SJCRH30 (cell line): ENCODE measurements around the gene USP4. TPM values are rescaled to one million over a fixed set of nuclear protein-coding genes. Genes with fewer than 3 reads are reported as not detected.
"Not testable (repeated sequence)": the region's sequence is repeated elsewhere in the genome, so short reads cannot be mapped to it uniquely, and the experiment has no call there.

Source experiments
- DNase-seq, 2 experiments: peaks; one replicate each; pipeline ENCODE4 v3.0.0-alpha.2; 2015 to 2020
- H3K27ac ChIP-seq: fragments of 250-450 bp; sonication (Bioruptor Pico); 2 replicates; pipeline ENCODE4 v1.5.1; 2020; ENCODE audit warnings: mild to moderate bottlenecking, moderate library complexity
- H3K27me3 ChIP-seq: fragments of 250-450 bp; sonication (Bioruptor Pico); 2 replicates; pipeline ENCODE4 v1.5.1; 2020; ENCODE audit warnings: mild to moderate bottlenecking, moderate library complexity
- H3K36me3 ChIP-seq: fragments of 250-450 bp; sonication (Bioruptor Pico); 2 replicates; pipeline ENCODE4 v1.5.1; 2020; ENCODE audit warnings: mild to moderate bottlenecking, moderate library complexity
- H3K4me1 ChIP-seq: fragments of 250-450 bp; sonication (Bioruptor Pico); 2 replicates; pipeline ENCODE4 v1.5.1; 2020; ENCODE audit warnings: mild to moderate bottlenecking, moderate library complexity
- H3K4me3 ChIP-seq: fragments of 250-450 bp; sonication (Bioruptor Pico); 2 replicates; pipeline ENCODE4 v1.5.1; 2020; ENCODE audit warnings: mild to moderate bottlenecking, moderate library complexity
- H3K9me3 ChIP-seq: fragments of 250-450 bp; sonication (Bioruptor Pico); replicated peaks from 2 replicates; pipeline ENCODE4 v1.5.1; 2020; ENCODE audit warnings: mild to moderate bottlenecking, moderate library complexity
- total RNA-seq: library from RNA; depleted of rRNA; stranded (reverse); fragments of >200 nt; shearing (Covaris generic); gene quantifications from 2 replicates; pipeline ENCODE4 v1.2.3, GENCODE V29; 2014; rRNA removed

The USP4 gene
- total RNA-seq, 1 experiment from 2014 or later = 10.5 TPM

DNA sequence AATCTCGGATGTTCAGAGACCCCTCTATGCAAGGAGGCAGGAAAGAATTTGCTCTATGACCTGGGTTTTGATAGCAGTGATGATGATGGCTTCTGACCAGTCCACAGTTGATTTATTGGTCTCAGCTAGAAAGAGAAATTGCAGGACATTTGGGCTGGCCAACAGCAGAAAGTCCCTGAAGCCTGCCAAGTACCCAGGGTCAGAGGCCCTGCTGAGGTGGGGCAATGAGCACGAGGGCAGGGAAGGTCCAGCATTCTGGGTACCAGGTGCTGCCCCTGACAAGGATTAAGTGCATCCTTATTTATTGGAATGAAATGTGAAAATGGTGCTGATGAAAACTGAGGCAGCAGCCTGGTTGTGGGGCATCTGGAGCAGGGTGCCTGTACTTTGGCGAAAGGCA is 82.7 kb downstream of the USP4 start:
- H3K4me3 ChIP-seq = no peak overlapping the region
- no peak overlapping the region for H3K27ac ChIP-seq
- no peaks in the 10 kb centered on the region for H3K4me1 ChIP-seq
- no peaks in the 10 kb centered on the region for H3K9me3 ChIP-seq
- no peak for DNase-seq
- no peaks in the 10 kb centered on the region for H3K36me3 ChIP-seq
- no peaks in the 10 kb centered on the region for H3K27me3 ChIP-seq

DNA sequence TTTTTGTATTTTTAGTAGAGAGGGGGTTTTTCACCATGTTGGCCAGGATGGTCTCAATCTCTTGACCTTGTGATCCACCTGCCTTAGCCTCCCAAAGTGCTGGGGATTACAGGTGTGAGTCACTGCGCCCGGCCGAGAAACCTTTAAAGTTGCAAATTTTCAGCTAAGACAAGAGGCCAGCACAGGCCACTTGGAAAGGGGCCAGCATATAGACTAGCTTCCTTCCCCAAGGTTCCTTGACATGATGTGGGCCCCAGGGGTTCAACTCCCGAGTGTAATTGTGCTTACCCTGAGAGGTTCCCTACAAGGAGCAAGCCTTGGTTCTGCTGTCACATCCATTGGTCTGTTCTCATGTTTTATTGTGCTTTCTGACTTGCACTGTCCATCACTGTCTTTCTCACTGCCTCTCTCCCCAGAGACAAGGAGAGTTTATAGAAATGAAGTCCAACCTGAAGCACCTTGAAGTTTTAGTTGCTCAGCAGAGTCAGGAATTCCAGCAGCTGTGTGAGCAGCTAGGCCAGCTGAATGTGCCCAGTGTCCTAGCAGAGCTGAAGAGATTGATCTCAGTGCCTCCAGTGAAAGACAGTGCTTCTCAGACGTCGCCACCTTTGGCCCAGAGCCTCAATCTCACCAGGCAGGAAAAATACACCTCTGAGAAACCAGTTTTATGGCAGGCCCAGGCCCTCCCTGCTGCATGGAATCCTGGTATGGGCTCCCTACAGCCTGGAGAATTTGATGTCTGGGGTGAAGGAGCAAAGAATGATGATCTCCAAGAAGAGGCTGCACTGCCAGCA is 83.9 kb downstream of the USP4 start:
- Histone ChIP-seq H3K9me3 (no peaks in the 10 kb centered on the region), H3K27me3 (no peaks in the 10 kb centered on the region), H3K4me1 (no peaks in the 10 kb centered on the region), H3K36me3 (no peaks in the 10 kb centered on the region), H3K27ac (no peak overlapping the region), H3K4me3 (no peak overlapping the region)
- DNase-seq = no peak

DNA sequence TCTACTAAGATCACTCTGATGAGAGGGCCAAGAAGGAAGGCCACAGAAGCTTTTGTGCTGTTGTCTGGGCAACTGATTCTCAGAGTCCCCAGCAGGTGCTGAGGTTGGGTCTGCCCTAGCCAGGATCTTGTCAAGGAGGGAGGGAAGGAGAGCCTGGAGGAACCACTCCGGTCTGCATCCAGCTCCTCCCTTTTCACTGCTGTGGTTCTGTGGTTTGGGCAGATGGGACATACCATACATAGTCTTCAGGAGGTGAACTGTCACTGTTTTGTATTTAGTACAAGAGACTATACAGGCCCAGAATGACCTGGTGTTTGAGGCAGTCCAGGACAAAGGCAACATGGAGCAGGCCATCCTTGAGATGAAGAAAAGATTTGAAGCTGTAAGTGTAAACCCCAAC is 84.7 kb downstream of the USP4 start:
- Histone ChIP-seq H3K9me3 (no peaks in the 10 kb centered on the region), H3K4me1 (no peaks in the 10 kb centered on the region), H3K27me3 (no peaks in the 10 kb centered on the region), H3K27ac (no peak overlapping the region), H3K4me3 (no peak overlapping the region), H3K36me3 (no peaks in the 10 kb centered on the region)
- peak in 1 of 2 experiments; percentile 22 for DNase-seq

DNA sequence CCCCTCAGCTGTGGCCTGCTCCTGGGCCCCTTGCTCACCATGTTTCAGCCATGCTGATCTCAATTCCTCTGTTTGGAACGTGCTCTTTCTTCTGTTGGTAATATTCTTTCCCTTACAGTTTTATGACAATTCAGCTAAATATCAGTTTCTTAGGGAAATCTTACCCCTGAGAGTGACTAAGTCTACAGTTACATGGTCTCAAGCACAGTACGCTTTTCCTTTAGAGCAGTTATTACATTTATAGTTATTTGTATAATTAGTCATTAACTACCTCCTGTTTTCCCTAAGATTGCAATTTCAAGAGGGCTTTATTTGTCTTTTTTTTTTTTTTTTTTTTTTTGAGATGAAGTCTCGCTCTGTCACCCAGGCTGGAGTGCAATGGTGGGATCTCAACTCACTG is 86.3 kb downstream of the USP4 start:
- DNase-seq = no peak
- Histone ChIP-seq H3K27ac (no peak overlapping the region), H3K4me1 (no peaks in the 10 kb centered on the region), H3K4me3 (no peak overlapping the region), H3K36me3 (no peaks in the 10 kb centered on the region), H3K9me3 (no peaks in the 10 kb centered on the region), H3K27me3 (no peaks in the 10 kb centered on the region)

DNA sequence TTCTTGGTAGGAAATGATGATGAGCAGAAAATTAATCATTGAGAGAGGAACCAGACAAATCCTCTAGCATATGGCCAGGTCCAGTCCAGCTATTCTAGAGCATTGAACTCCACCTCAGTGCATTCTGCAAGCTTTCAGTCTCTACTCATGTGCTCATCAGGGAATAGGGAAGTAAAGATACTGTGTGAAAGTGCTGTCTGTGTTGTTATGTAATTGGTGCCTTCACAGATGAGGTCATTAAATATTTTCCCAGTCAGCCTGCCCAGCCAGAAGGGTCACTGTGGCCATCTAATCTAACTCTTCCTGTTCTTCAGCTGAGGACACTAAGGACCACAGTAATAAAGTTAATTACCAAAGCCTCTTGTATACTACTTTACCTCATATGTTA is 91.0 kb downstream of the USP4 start:
- H3K36me3 ChIP-seq = no peaks in the 10 kb centered on the region
- H3K9me3 ChIP-seq = no peaks in the 10 kb centered on the region
- DNase-seq = no peak
- no peaks in the 10 kb centered on the region; the same call in 1 of the 2 replicates for H3K4me1 ChIP-seq
- H3K4me3 ChIP-seq = no peak overlapping the region
- no peaks in the 10 kb centered on the region for H3K27me3 ChIP-seq
- H3K27ac ChIP-seq = no peak overlapping the region

DNA sequence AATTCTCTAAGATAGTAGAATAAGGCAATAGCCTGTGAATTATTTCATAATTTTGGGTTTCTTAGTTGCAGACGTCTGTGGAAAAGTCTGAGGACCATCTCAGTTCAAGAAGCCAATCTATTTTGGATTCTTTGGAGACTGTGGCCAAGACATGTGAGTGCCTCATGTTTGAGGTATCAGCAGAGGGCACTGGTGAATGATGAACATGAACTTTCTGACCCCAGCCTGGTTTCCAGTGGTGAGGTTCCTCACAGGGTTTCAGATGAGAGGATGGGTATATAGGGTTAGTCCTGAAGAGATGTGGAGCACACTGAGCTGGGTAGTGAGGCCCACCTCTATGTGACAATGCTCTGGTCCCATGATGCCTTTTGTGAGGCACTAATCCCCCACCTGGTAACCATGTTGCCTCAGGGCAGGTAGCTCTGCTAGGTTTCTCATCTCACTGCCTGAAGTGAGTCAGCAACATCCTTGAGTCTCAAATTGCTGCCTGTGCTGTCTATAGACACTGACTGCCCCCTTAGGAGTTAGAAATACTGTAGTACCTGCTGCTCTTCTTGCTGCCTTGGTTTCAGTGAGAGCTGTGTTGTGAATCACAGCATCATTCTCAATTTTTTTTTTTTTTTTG is 95.2 kb downstream of the USP4 start:
- no peaks in the 10 kb centered on the region for H3K36me3 ChIP-seq
- no peak overlapping the region for H3K4me3 ChIP-seq
- no peaks in the 10 kb centered on the region for H3K9me3 ChIP-seq
- peak in 1 of 2 experiments; percentile 17 for DNase-seq
- H3K4me1 ChIP-seq = no peaks in the 10 kb centered on the region; the same call in 1 of the 2 replicates
- no peak overlapping the region for H3K27ac ChIP-seq
- H3K27me3 ChIP-seq = no peaks in the 10 kb centered on the region

DNA sequence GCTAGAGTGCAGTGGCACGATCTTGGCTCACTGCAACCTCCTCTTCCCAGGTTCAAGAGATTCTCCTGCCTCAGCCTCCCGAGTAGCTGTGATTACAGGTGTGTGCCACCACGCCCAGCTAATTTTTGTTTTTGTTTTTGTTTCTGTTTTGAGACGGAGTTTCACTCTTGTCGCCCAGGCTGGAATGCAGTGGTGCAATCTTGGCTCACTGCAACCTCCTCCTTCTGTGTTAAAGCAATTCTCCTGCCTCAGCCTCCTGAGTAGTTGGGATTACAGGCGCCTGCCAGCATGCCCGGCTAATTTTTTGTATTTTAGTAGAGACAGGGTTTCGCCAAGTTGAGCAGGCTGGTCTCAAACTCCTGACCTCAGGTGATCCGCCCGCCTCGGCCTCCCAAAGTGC is 99.8 kb downstream of the USP4 start:
- not testable (repeated sequence) for DNase-seq, H3K36me3 ChIP-seq, H3K9me3 ChIP-seq, H3K4me3 ChIP-seq, H3K27ac ChIP-seq, H3K4me1 ChIP-seq, H3K27me3 ChIP-seq

DNA sequence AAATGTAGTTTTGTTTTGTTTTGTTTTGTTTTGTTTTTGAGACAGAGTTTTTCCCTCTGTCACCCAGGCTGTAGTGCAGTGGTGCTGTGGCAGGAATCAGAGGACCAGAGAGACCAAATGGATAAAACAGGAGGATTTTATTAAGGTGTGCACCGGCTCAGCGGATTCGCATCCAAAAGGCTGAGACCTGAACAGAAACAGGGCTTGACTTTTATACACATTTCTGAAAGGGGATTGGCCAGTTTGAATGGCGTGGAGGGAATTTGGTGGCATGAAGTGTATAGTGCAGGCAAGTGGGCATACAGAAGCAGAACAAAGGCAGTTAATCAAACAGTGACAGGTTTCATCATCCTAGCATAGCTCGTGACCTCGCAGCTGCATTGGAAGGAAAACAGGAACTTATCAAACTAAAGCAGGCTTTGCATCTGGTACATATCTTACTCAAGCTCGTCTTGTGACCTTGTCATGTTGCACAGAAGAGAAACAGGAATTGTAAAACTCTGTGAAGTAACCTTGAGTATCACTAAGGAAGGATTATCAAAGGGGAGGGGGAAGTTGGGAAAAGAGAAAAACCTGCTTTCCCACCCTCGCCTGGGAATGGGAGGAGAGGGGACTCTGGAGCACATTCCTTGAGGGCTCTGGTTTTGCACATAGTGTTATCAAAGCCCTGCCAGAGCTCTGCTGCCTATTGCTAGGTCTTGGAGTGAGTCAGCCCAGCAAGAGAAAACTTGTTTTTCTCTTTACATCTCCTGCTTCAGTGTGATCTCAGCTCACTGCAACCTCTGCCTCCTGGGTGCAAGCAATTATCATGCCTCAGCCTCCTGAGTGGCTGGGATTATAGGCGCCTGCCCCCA is 101.4 kb downstream of the USP4 start:
- no peak overlapping the region for H3K27ac ChIP-seq
- no peaks in the 10 kb centered on the region for H3K36me3 ChIP-seq
- peaks cover under 1% of the 10 kb centered on the region for H3K9me3 ChIP-seq
- no peak overlapping the region for H3K4me3 ChIP-seq
- H3K4me1 ChIP-seq = no peaks in the 10 kb centered on the region
- no peaks in the 10 kb centered on the region for H3K27me3 ChIP-seq
- DNase-seq = no peak

DNA sequence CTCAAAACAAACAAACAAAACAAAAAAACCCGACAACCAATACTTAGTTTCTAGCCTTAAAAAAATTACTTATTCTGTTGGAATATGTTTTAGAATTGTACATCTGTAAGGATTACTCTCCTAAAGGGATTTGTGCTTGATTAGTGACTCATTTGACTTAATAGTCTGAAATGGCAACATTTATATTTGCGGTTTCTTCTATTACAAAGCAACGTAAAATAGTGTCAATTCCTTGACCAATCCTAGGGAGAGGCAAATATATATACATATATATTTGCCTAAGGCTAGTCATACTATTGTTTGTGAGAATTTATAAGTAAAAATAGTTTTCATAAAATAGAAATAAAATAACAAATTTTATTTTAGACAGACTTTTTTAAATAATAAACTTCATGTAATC is 102.5 kb downstream of the USP4 start:
- Histone ChIP-seq H3K27me3 (no peaks in the 10 kb centered on the region), H3K9me3 (peaks cover 6% of the 10 kb centered on the region), H3K36me3 (no peaks in the 10 kb centered on the region), H3K4me3 (no peak overlapping the region), H3K27ac (no peak overlapping the region), H3K4me1 (no peaks in the 10 kb centered on the region)
- DNase-seq = no peak

DNA sequence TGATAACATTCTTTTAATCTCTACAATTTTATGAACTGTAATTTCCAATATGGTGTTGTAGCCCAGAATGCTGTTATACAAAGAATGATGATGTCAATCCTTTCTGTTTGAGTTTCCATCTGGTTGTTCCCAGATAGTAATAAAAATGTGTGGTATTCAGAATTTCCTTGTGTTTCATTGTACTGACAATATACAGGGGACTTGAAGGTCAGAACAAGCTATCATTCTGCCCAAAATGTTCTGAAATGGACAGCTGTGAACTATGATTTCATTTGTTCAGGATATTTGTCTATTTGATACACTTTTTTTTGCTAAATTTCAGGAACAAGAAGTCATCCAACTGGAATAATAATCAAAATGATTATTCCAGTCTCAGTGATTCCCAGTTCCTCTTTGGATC is 103.6 kb downstream of the USP4 start:
- no peak for DNase-seq
- no peak overlapping the region for H3K4me3 ChIP-seq
- no peaks in the 10 kb centered on the region for H3K4me1 ChIP-seq
- H3K27me3 ChIP-seq = no peaks in the 10 kb centered on the region
- H3K9me3 ChIP-seq = peaks cover 6% of the 10 kb centered on the region
- no peaks in the 10 kb centered on the region for H3K36me3 ChIP-seq
- no peak overlapping the region for H3K27ac ChIP-seq

DNA sequence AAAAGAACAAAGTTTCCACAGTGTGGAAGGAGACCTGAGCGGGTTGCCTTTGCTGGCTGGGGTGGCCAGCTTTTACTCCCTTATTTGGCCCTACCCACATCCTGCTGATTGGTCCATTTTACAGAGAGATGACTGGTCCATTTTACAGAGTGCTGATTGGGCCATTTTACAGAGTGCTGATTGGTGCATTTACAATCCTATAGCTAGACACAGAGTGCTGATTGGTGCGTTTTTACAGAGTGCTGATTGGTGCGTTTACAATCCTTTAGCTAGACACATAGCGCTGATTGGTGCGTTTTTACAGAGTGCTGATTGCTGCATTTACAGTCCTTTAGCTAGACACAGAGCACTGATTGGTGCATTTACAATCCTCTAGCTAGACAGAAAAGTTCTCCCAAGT is 111.0 kb downstream of the USP4 start:
- not testable (repeated sequence) for H3K9me3 ChIP-seq, H3K4me3 ChIP-seq, H3K36me3 ChIP-seq, DNase-seq, H3K27me3 ChIP-seq, H3K4me1 ChIP-seq, H3K27ac ChIP-seq

Other genes with a start within 250 kb of the USP4 start
- 89.8 and 94.5 TPM in 2 replicates for gene QRICH1, start 246.0 kb downstream of the USP4 start, total RNA-seq
- 192 TPM in 2 replicates for gene QARS1, start 235.3 kb downstream of the USP4 start, total RNA-seq
- gene USP19, start 219.2 kb downstream of the USP4 start, total RNA-seq = 39.2 and 41.2 TPM in 2 replicates
- 49.7 and 53.4 TPM in 2 replicates for gene LAMB2, start 207.0 kb downstream of the USP4 start, total RNA-seq
- gene CCDC71, start 173.7 kb downstream of the USP4 start, total RNA-seq = 16.0 and 19.3 TPM in 2 replicates
- gene KLHDC8B, start 168.5 kb downstream of the USP4 start, total RNA-seq = 7.8 and 8.6 TPM in 2 replicates
- 1.4 and 1.6 TPM in 2 replicates for gene C3orf62, start 62.8 kb downstream of the USP4 start, total RNA-seq
- gene GPX1, start 18.3 kb upstream of the USP4 start, total RNA-seq = 128 and 148 TPM in 2 replicates
- gene RHOA, start 71.9 kb upstream of the USP4 start, total RNA-seq = 321 and 323 TPM in 2 replicates
- gene TCTA, start 72.4 kb upstream of the USP4 start, total RNA-seq = 12.8 and 13.1 TPM in 2 replicates
- 0.26 TPM in 1 of 2 replicates, not detected in the other for gene AMT, start 82.4 kb upstream of the USP4 start, total RNA-seq
- gene NICN1, start 89.3 kb upstream of the USP4 start, total RNA-seq = 2.4 and 2.6 TPM in 2 replicates
- gene DAG1, start 130.2 kb upstream of the USP4 start, total RNA-seq = 79.5 and 82.8 TPM in 2 replicates
- gene BSN, start 214.4 kb upstream of the USP4 start, total RNA-seq = 0.08 and 0.14 TPM in 2 replicates